ENCODE measurements around the gene PYDC2. TPM values are rescaled to one million over a fixed set of nuclear protein-coding genes. Genes with fewer than 3 reads are reported as not detected.

Gene PYDC2
- total and polyA plus RNA-seq, 2 of the 8 experiments (the other 6 are each of a cell fraction or from before 2014, with no cell fraction given) = not detected

DNA sequence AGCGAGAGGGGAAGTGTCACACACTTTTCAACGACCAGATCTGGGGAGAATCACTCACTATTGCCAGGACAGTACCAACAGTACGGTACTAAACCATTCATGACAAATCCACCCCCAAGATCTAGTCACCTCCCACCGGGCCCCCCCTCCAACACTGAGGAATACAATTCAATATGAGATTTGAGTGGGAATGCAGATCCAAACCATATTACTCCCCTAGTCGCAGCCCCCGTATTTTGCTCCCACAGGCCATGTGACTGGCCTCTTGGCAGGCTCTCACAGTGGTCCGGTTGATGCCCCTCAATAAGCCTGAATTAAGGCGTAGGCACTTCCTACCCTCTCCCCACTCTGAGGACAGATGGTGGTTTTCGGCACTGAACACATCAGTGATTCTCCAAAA, 45.4 kb upstream of the PYDC2 start (continued):
- TF ChIP-seq TAF7 (optimal IDR thresholded peaks at IDR 0.05; ENCODE audit: borderline replicate concordance, low read depth, low read length) (no peak), BCL11A (IDR thresholded peaks at IDR 0.05; ENCODE audit: low read depth in 2 of 2, low read length in 2 of 2) (no peak)

Measured in H1 (cell line).